A549 (cell line): ENCODE measurements around the gene NFATC2. TPM values are rescaled to one million over a fixed set of nuclear protein-coding genes. Genes with fewer than 3 reads are reported as not detected.

Experiments
- ATAC-seq, 2 experiments: fragments of 200-7000 bp in 1 of 2; fragments of >200 bp in 1 of 2; cut with Nextera tagmentation in 1 of 2; cut with Tn5 transposase in 1 of 2; 3 replicates each; pipeline versions ENCODE4 v1.8.0 to v1.9.1; 2018 to 2020; ENCODE audit warnings: mild to moderate bottlenecking in 1 of 2, moderate library complexity in 1 of 2
- CTCF ChIA-PET: fragments of 300-600 bp; sonication (Branson Sonifier 250); formaldehyde crosslinking; extraction: SDS; loops from one replicate; lab custom pipeline; 2021; ENCODE audit warnings: antibody characterized with exemption, inconsistent platforms; lab: Yijun Ruan, JAX
- POLR2A ChIA-PET: fragments of 350-600 bp; formaldehyde crosslinking; extraction: SDS; loops from one replicate; lab custom pipeline; 2021; ENCODE audit warnings: antibody characterized with exemption, inconsistent platforms; lab: Yijun Ruan, JAX
- DNase-seq, 2 experiments: peaks; one replicate each; pipeline versions ENCODE4 v3.0.0 to v3.0.0-alpha.2; 2011 to 2016; ENCODE audit warnings: low read depth in 1 of 2, low spot score in 1 of 2
- FAIRE-seq: peaks from 2 replicates; lab custom pipeline; 2011; peaks lifted over from hg19 to GRCh38; lab: Jason Lieb, UNC
- H3K27ac ChIP-seq, 2 experiments: fragments of >200 bp; sonication (Bioruptor Twin); formaldehyde crosslinking; 3 replicates each; pipeline ENCODE4 v1.5.1; 2016 to 2017
- H3K4me1 ChIP-seq: fragments of >200 bp; sonication (Bioruptor Twin); formaldehyde crosslinking; 3 replicates; pipeline ENCODE4 v1.6.1; 2016
- H3K4me2 ChIP-seq: fragments of >200 bp; sonication (Bioruptor Twin); formaldehyde crosslinking; 3 replicates; pipeline ENCODE4 v1.6.1; 2016
- H3K4me3 ChIP-seq: fragments of >200 bp; sonication (Bioruptor Twin); formaldehyde crosslinking; 3 replicates; pipeline ENCODE4 v1.5.1; 2016
- H3K9me3 ChIP-seq: fragments of >200 bp; sonication (Bioruptor Twin); formaldehyde crosslinking; 3 replicates; pipeline ENCODE4 v1.6.1; 2016
- CTCF ChIP-seq: fragments of >200 bp; sonication (Bioruptor Twin); formaldehyde crosslinking; IDR thresholded peaks from 3 replicates; pipeline ENCODE4 v1.5.1; 2016
- ELK1 ChIP-seq: fragments of 150-350 bp; IDR thresholded peaks from 2 replicates; pipeline ENCODE4 v1.6.1; 2014; ENCODE audit warnings: low read depth, mild to moderate bottlenecking, low read length
- EP300 ChIP-seq, 2 experiments: fragments of >200 bp; sonication (Bioruptor Twin); formaldehyde crosslinking; IDR thresholded peaks; 2 replicates in 1 of 2; 3 replicates in 1 of 2; pipeline ENCODE4 v1.6.1; 2016 to 2017
- FOSL2 ChIP-seq, 2 experiments: fragments of 450-650 bp in 1 of 2; fragments of >200 bp in 1 of 2; sonication (Bioruptor Twin) in 1 of 2; formaldehyde crosslinking; IDR thresholded peaks; 2 replicates each; pipeline versions ENCODE4 v1.5.0 to v1.6.1; 2016 to 2020; ENCODE audit warnings: mild to moderate bottlenecking in 1 of 2, moderate library complexity in 1 of 2
- HDAC2 ChIP-seq: fragments of 200-600 bp; sonication (generic); IDR thresholded peaks from 2 replicates; pipeline ENCODE4 v1.6.1; 2016
- KDM1A ChIP-seq: fragments of 200-600 bp; sonication (generic); IDR thresholded peaks from 2 replicates; pipeline ENCODE4 v1.6.1; 2016; ENCODE audit warnings: low read depth, mild to moderate bottlenecking
- MYC ChIP-seq: IDR thresholded peaks from 2 replicates; pipeline ENCODE4 v1.6.1; 2012; ENCODE audit warnings: mild to moderate bottlenecking, inconsistent platforms, low read length, improper control_type of control experiment, borderline replicate concordance
- NFE2L2 ChIP-seq: fragments of 150-350 bp; conservative IDR thresholded peaks from 2 replicates; pipeline ENCODE4 v1.6.1; 2014; ENCODE audit warnings: low read length
- NR3C1 ChIP-seq: fragments of >200 bp; sonication (Bioruptor Twin); formaldehyde crosslinking; IDR thresholded peaks from 3 replicates; pipeline ENCODE4 v1.6.1; 2017
- PBX3 ChIP-seq: IDR thresholded peaks from 2 replicates; pipeline ENCODE4 v1.6.1; 2012
- POLR2AphosphoS2 ChIP-seq: conservative IDR thresholded peaks from 2 replicates; pipeline ENCODE4 v1.6.1; 2012; ENCODE audit warnings: low read length, improper control_type of control experiment, inconsistent platforms
- RARB ChIP-seq: fragments of 250-450 bp; sonication (Bioruptor Pico); IDR thresholded peaks from 2 replicates; pipeline ENCODE4 v1.8.0; 2021; ENCODE audit warnings: mild to moderate bottlenecking, moderate library complexity
- RCOR1 ChIP-seq: fragments of 150-350 bp; IDR thresholded peaks from 2 replicates; pipeline ENCODE4 v1.6.1; 2014; ENCODE audit warnings: antibody characterized with exemption, low read length, low read depth
- SREBF2 ChIP-seq: fragments of 450-650 bp; IDR thresholded peaks from 2 replicates; pipeline ENCODE4 v1.6.1; 2014; ENCODE audit warnings: mild to moderate bottlenecking, moderate library complexity
- TFCP2L1 ChIP-seq: fragments of 250-450 bp; sonication (Bioruptor Pico); IDR thresholded peaks from 2 replicates; pipeline ENCODE4 v1.5.0; 2021; ENCODE audit warnings: mild to moderate bottlenecking
- ZFP36 ChIP-seq: fragments of 450-650 bp; IDR thresholded peaks from 2 replicates; pipeline ENCODE4 v1.6.1; 2014; ENCODE audit warnings: borderline replicate concordance; ENCODE audit not compliant: partially characterized antibody
- WGBS: methylation state at CpG from one replicate; pipeline ENCODE4 v1.1.6; 2017; ENCODE audit errors: missing lambda C conversion rate; 5-methylcytosine and 5-hydroxymethylcytosine counted together
- polyA plus RNA-seq, 4 experiments: library from polyadenylated mRNA; depleted of rRNA in 3 of 4; stranded (reverse); fragments of >200 nt; fragmentation: RNase III in 1 of 4; extraction: RNeasy Plus Mini Kit Qiagen cat#74134 plus additional on column Dnase treatment in 1 of 4; gene quantifications; 2 replicates in 3 of 4; 3 replicates in 1 of 4; pipeline ENCODE4 v1.2.3, GENCODE V29; 2011 to 2017

The NFATC2 gene
- polyA plus RNA-seq, 2 of the 4 experiments (the other 2 are of a cell fraction), result 0.75 to 1.6 TPM

GRCh38 chr20:51507216-51508036 is 35.1 kb downstream of the NFATC2 start (continued):
- no peak for TF ChIP-seq NFE2L2

GRCh38 chr20:51506527-51507215 is 35.8 kb downstream of the NFATC2 start:
- DNase-seq (no peak), FAIRE-seq (no peak), ATAC-seq (no peak)
- WGBS, result 91% methylated on average over 17 of the region's 18 CpGs
- H3K4me1 ChIP-seq, result no peaks in the 10 kb centered on the region
- no peaks in the 10 kb centered on the region for H3K9me3 ChIP-seq
- ChIA-PET CTCF (interaction anchor here (0.5 to 1.7 kb wide), 4 partner anchors 11 to 566 kb away, joined by 3 to 4 read pairs (median 3); no protein-coding TSS in a partner anchor), POLR2A (no interaction called here)
- H3K4me2 ChIP-seq, result no peak overlapping the region
- H3K27ac ChIP-seq, result no peak overlapping the region
- H3K4me3 ChIP-seq, result no peak overlapping the region
- no peak for TF ChIP-seq FOSL2 (IDR thresholded peaks at IDR 0.05)
- TF ChIP-seq FOSL2 (CRISPR knock-in tag; IDR thresholded peaks at IDR 0.05), result no peak

GRCh38 chr20:51505566-51505965 is 37.0 kb downstream of the NFATC2 start:
- ATAC-seq (no peak), DNase-seq (no peak), FAIRE-seq (no peak)
- 88% methylated on average over 12 of the region's 12 CpGs for WGBS
- ChIA-PET CTCF (interaction anchor here (0.7 to 1.4 kb wide), 5 partner anchors 12 to 524 kb away, joined by 3 to 4 read pairs (median 3); no protein-coding TSS in a partner anchor), POLR2A (no interaction called here)
- Histone ChIP-seq H3K27ac (no peak overlapping the region), H3K4me1 (no peaks in the 10 kb centered on the region), H3K4me3 (no peak overlapping the region), H3K9me3 (no peaks in the 10 kb centered on the region), H3K4me2 (no peak overlapping the region)
- TF ChIP-seq SREBF2 (no peak), ZFP36 (no peak), PBX3 (no peak), RARB (no peak), POLR2AphosphoS2 (no peak), TFCP2L1 (CRISPR knock-in tag) (no peak), RCOR1 (no peak), KDM1A (no peak), ELK1 (no peak), FOSL2 (IDR thresholded peaks at IDR 0.05) (no peak), FOSL2 (CRISPR knock-in tag; IDR thresholded peaks at IDR 0.05) (no peak), NR3C1 (no peak), EP300 (IDR thresholded peaks at IDR 0.05) (no peak), MYC (no peak), CTCF (no peak), HDAC2 (no peak)
